ENCODE results near the gene PRTFDC1.
"Not testable (repeated sequence)": the region's sequence is repeated elsewhere in the genome, so short reads cannot be mapped to it uniquely, and the experiment has no call there.

The PRTFDC1 gene

GRCh38 chr10:24844742-24845141 lies 107.7 kb downstream of the PRTFDC1 start:
- no peak for DNase-seq (ENCODE audit: low read depth in 2 of 2)

GRCh38 chr10:24843256-24843655 lies 109.2 kb downstream of the PRTFDC1 start:
- DNase-seq (ENCODE audit: low read depth in 2 of 2): no peak

- no peak for DNase-seq (ENCODE audit: low read depth in 2 of 2)
Observed at GRCh38 chr10:24842856-24843255, 109.5 kb downstream of the PRTFDC1 start.

- DNase-seq (ENCODE audit: low read depth in 2 of 2): no peak
Observed at GRCh38 chr10:24841530-24841929, 110.9 kb downstream of the PRTFDC1 start.

GRCh38 chr10:24840784-24841183 lies 111.6 kb downstream of the PRTFDC1 start:
- DNase-seq (ENCODE audit: low read depth in 2 of 2): no peak

- not testable (repeated sequence) for DNase-seq (ENCODE audit: low read depth in 2 of 2)
Observed at GRCh38 chr10:24837781-24838180, 114.6 kb downstream of the PRTFDC1 start.

GRCh38 chr10:24834869-24835268 lies 117.5 kb downstream of the PRTFDC1 start:
- no peak for DNase-seq (ENCODE audit: low read depth in 2 of 2)

- no peak for DNase-seq (ENCODE audit: low read depth in 2 of 2)
Observed at GRCh38 chr10:24826009-24826408, 126.4 kb downstream of the PRTFDC1 start.

GRCh38 chr10:24825551-24825950 lies 126.9 kb downstream of the PRTFDC1 start:
- DNase-seq (ENCODE audit: low read depth in 2 of 2): no peak

GRCh38 chr10:24824536-24824935 lies 127.9 kb downstream of the PRTFDC1 start:
- DNase-seq (ENCODE audit: low read depth in 2 of 2): no peak

GRCh38 chr10:24824124-24824523 lies 128.3 kb downstream of the PRTFDC1 start:
- no peak for DNase-seq (ENCODE audit: low read depth in 2 of 2)

- DNase-seq (ENCODE audit: low read depth in 2 of 2): no peak
Observed at GRCh38 chr10:24822590-24822989, 129.8 kb downstream of the PRTFDC1 start.

GRCh38 chr10:24821986-24822385 lies 130.4 kb downstream of the PRTFDC1 start:
- no peak for DNase-seq (ENCODE audit: low read depth in 2 of 2)

- no peak for DNase-seq (ENCODE audit: low read depth in 2 of 2)
Observed at GRCh38 chr10:24816868-24817396, 135.5 kb downstream of the PRTFDC1 start.

- DNase-seq (ENCODE audit: low read depth in 2 of 2): no peak
Observed at GRCh38 chr10:24814568-24815313, 137.7 kb downstream of the PRTFDC1 start.

GRCh38 chr10:24813856-24814255 lies 138.6 kb downstream of the PRTFDC1 start:
- no peak for DNase-seq (ENCODE audit: low read depth in 2 of 2)

GRCh38 chr10:24806262-24806661 lies 146.1 kb downstream of the PRTFDC1 start:
- DNase-seq (ENCODE audit: low read depth in 2 of 2): no peak

GRCh38 chr10:24804956-24805355 lies 147.4 kb downstream of the PRTFDC1 start:
- no peak for DNase-seq (ENCODE audit: low read depth in 2 of 2)

- DNase-seq (ENCODE audit: low read depth in 2 of 2): no peak
Observed at GRCh38 chr10:24804392-24804791, 148.0 kb downstream of the PRTFDC1 start.

- DNase-seq (ENCODE audit: low read depth in 2 of 2): no peak
Observed at GRCh38 chr10:24802378-24802777, 150.0 kb downstream of the PRTFDC1 start.

- DNase-seq (ENCODE audit: low read depth in 2 of 2): no peak
Observed at GRCh38 chr10:24800861-24801260, 151.5 kb downstream of the PRTFDC1 start.
